HEK293 (cell line): ENCODE measurements around the gene CSMD2.

Experiments used
- CTCF ChIA-PET: fragments of 350-600 bp; formaldehyde crosslinking; extraction: SDS; loops from one replicate; lab custom pipeline; 2021; ENCODE audit warnings: antibody characterized with exemption; lab: Yijun Ruan, JAX
- POLR2A ChIA-PET: fragments of 300-600 bp; formaldehyde crosslinking; extraction: SDS; loops from one replicate; lab custom pipeline; 2020; ENCODE audit warnings: antibody characterized with exemption, inconsistent platforms; lab: Yijun Ruan, JAX
- H3K27ac ChIP-seq: fragments of 200-500 bp; sonication (Bioruptor generic); 2 replicates; pipeline ENCODE4 v1.5.1; 2014; ENCODE audit warnings: low read depth, low read length, control low read depth, inconsistent platforms; ENCODE audit errors: extremely low read depth
- H3K36me3 ChIP-seq, 2 experiments: fragments of 200-500 bp in 1 of 2; sonication (Bioruptor generic) in 1 of 2; 1 replicate in 1 of 2; 2 replicates in 1 of 2; pipeline ENCODE4 v1.5.1; 2014 to 2017; ENCODE audit warnings: inconsistent platforms in 2 of 2, low read length in 2 of 2; ENCODE audit not compliant: control insufficient read depth in 2 of 2, insufficient read depth in 1 of 2
- H3K4me1 ChIP-seq: fragments of 200-500 bp; sonication (Bioruptor generic); 2 replicates; pipeline ENCODE4 v1.5.1; 2014; ENCODE audit warnings: mild to moderate bottlenecking, low read length, inconsistent platforms; ENCODE audit not compliant: control insufficient read depth, insufficient read depth
- H3K4me3 ChIP-seq: 2 replicates; pipeline ENCODE4 v1.5.1; 2011; ENCODE audit warnings: low read depth, mild to moderate bottlenecking, control low read depth, low read length, moderate library complexity
- H3K9me3 ChIP-seq: fragments of 200-500 bp; sonication (Bioruptor generic); 2 replicates; pipeline ENCODE4 v1.5.1; 2014; ENCODE audit warnings: low read depth, low read length, inconsistent platforms; ENCODE audit not compliant: control insufficient read depth, insufficient read depth
- IKZF3 ChIP-seq: fragments of 450-650 bp; IDR thresholded peaks from 2 replicates; pipeline ENCODE4 v1.5.0; 2018; ENCODE audit warnings: missing biosample characterization, mild to moderate bottlenecking, missing genetic modification characterization, moderate library complexity
- PRDM10 ChIP-seq: fragments of 450-650 bp; formaldehyde crosslinking; IDR thresholded peaks from 2 replicates; pipeline ENCODE4 v1.5.1; 2016; ENCODE audit warnings: missing biosample characterization, missing genetic modification characterization
- PRDM6 ChIP-seq: fragments of 450-650 bp; formaldehyde crosslinking; IDR thresholded peaks from 2 replicates; pipeline ENCODE4 v1.5.1; 2017; ENCODE audit warnings: missing biosample characterization, missing genetic modification characterization
- YY1 ChIP-seq: fragments of 450-650 bp; formaldehyde crosslinking; IDR thresholded peaks from 2 replicates; pipeline ENCODE4 v1.5.1; 2018; ENCODE audit warnings: missing biosample characterization, missing genetic modification characterization
- ZBTB49 ChIP-seq: fragments of 450-650 bp; formaldehyde crosslinking; IDR thresholded peaks from 2 replicates; pipeline ENCODE4 v1.5.1; 2016; ENCODE audit warnings: missing biosample characterization, missing genetic modification characterization, low read depth
- ZBTB7A ChIP-seq: fragments of 450-650 bp; formaldehyde crosslinking; IDR thresholded peaks from 2 replicates; pipeline ENCODE4 v1.5.1; 2016; ENCODE audit warnings: low read depth, missing biosample characterization, missing genetic modification characterization
- ZNF132 ChIP-seq: fragments of 450-650 bp; formaldehyde crosslinking; IDR thresholded peaks from 2 replicates; pipeline ENCODE4 v1.5.1; 2017; ENCODE audit warnings: missing biosample characterization, missing genetic modification characterization, borderline replicate concordance
- ZNF24 ChIP-seq: fragments of 450-650 bp; formaldehyde crosslinking; IDR thresholded peaks from 2 replicates; pipeline ENCODE4 v1.5.1; 2016; ENCODE audit warnings: missing biosample characterization, missing genetic modification characterization
- ZNF302 ChIP-seq: fragments of 450-650 bp; formaldehyde crosslinking; IDR thresholded peaks from 2 replicates; pipeline ENCODE4 v1.5.1; 2016; ENCODE audit warnings: missing biosample characterization, missing genetic modification characterization, low read depth
- ZNF335 ChIP-seq: fragments of 450-650 bp; formaldehyde crosslinking; conservative IDR thresholded peaks from 2 replicates; pipeline ENCODE4 v1.5.1; 2016; ENCODE audit warnings: missing biosample characterization, missing genetic modification characterization
- ZNF37A ChIP-seq: fragments of 450-650 bp; IDR thresholded peaks from 2 replicates; pipeline ENCODE4 v1.5.1; 2018; ENCODE audit warnings: missing biosample characterization, missing genetic modification characterization
- ZNF501 ChIP-seq: fragments of 450-650 bp; formaldehyde crosslinking; IDR thresholded peaks from 2 replicates; pipeline ENCODE4 v1.5.1; 2016; ENCODE audit warnings: missing biosample characterization, missing genetic modification characterization
- ZNF610 ChIP-seq: fragments of 450-650 bp; formaldehyde crosslinking; IDR thresholded peaks from 2 replicates; pipeline ENCODE4 v1.5.1; 2016; ENCODE audit warnings: missing biosample characterization, missing genetic modification characterization, borderline replicate concordance
- ZNF658 ChIP-seq: fragments of 450-650 bp; formaldehyde crosslinking; IDR thresholded peaks from 2 replicates; pipeline ENCODE4; 2016; ENCODE audit warnings: missing biosample characterization, missing genetic modification characterization
- ZNF843 ChIP-seq: fragments of 450-650 bp; formaldehyde crosslinking; IDR thresholded peaks from 2 replicates; pipeline ENCODE4 v1.5.1; 2016; ENCODE audit warnings: missing biosample characterization, missing genetic modification characterization

The CSMD2 gene

GRCh38 chr1:33719771-33720670 lies 445.0 kb downstream of the CSMD2 start:
- no peaks in the 10 kb centered on the region for H3K4me1 ChIP-seq
- CTCF ChIA-PET, result no interaction called here
- TF ChIP-seq ZNF658 (no peak), IKZF3 (tag by site-specific recombination) (no peak), ZBTB7A (tag by site-specific recombination) (no peak), ZNF501 (no peak), ZNF132 (tag by site-specific recombination) (no peak), ZNF37A (tag by site-specific recombination) (no peak)
- H3K9me3 ChIP-seq, result no peaks in the 10 kb centered on the region
- H3K4me3 ChIP-seq, result no peak overlapping the region
- H3K36me3 ChIP-seq, result no peaks in the 10 kb centered on the region
- no peak overlapping the region for H3K27ac ChIP-seq
- POLR2A ChIA-PET, result no interaction called here

GRCh38 chr1:33719326-33719725 lies 445.7 kb downstream of the CSMD2 start:
- Histone ChIP-seq H3K27ac (no peak overlapping the region), H3K4me3 (no peak overlapping the region), H3K4me1 (no peaks in the 10 kb centered on the region), H3K9me3 (no peaks in the 10 kb centered on the region), H3K36me3 (no peaks in the 10 kb centered on the region)
- ChIA-PET CTCF (no interaction called here), POLR2A (no interaction called here)
- TF ChIP-seq ZNF658 (no peak), PRDM6 (tag by site-specific recombination) (no peak), ZBTB7A (tag by site-specific recombination) (no peak), ZNF610 (no peak), ZNF843 (tag by site-specific recombination) (no peak), ZNF302 (no peak), ZNF24 (no peak), YY1 (tag by site-specific recombination) (no peak), ZBTB49 (tag by site-specific recombination) (no peak), ZNF335 (tag by site-specific recombination) (no peak), PRDM10 (no peak)
